Measurements from ENCODE around the gene ATP10A.
A peak's percentile ranks its signal among the peaks of the same experiment; 100 is the strongest.

ATP10A gene

GRCh38 chr15:25864966-25865365 is 1.8 kb upstream of the ATP10A start:
- DNase-seq (ENCODE audit: low spot score) = no peak
- TF ChIP-seq CTCF (IDR thresholded peaks at IDR 0.05; ENCODE audit: extremely low read depth, missing control alignments) = no peak

GRCh38 chr15:25863968-25864580 is 947 bp upstream of the ATP10A start:
- DNase-seq (ENCODE audit: low spot score) = no peak

GRCh38 chr15:25862472-25863110 is 536 bp downstream of the ATP10A start:
- peak; percentile 49 for DNase-seq (ENCODE audit: low spot score)
- no peak for TF ChIP-seq CTCF (IDR thresholded peaks at IDR 0.05; ENCODE audit: extremely low read depth, missing control alignments)

More at GRCh38 chr15:25863968-25864580, 947 bp upstream of the ATP10A start:
- TF ChIP-seq CTCF (IDR thresholded peaks at IDR 0.05; ENCODE audit: extremely low read depth, missing control alignments) = no peak

- DNase-seq (ENCODE audit: low spot score) = no peak
- no peak for TF ChIP-seq CTCF (IDR thresholded peaks at IDR 0.05; ENCODE audit: extremely low read depth, missing control alignments)
Observed at GRCh38 chr15:25862071-25862471, 1.1 kb downstream of the ATP10A start.

- no peak for TF ChIP-seq CTCF (IDR thresholded peaks at IDR 0.05; ENCODE audit: extremely low read depth, missing control alignments)
Observed at GRCh38 chr15:25860885-25861866, 2.0 kb downstream of the ATP10A start.

GRCh38 chr15:25859838-25860645 is 3.1 kb downstream of the ATP10A start:
- TF ChIP-seq CTCF (IDR thresholded peaks at IDR 0.05; ENCODE audit: extremely low read depth, missing control alignments) = no peak
- no peak for DNase-seq (ENCODE audit: low spot score)

More at GRCh38 chr15:25860885-25861866, 2.0 kb downstream of the ATP10A start:
- no peak for DNase-seq (ENCODE audit: low spot score)
